K562 (cell line): ENCODE measurements around the gene LAMA1. TPM values are rescaled to one million over a fixed set of nuclear protein-coding genes. Genes with fewer than 3 reads are reported as not detected.
"Not testable (repeated sequence)": the region's sequence is repeated elsewhere in the genome, so short reads cannot be mapped to it uniquely, and the experiment has no call there.

Source experiments
- ATAC-seq: fragments of 200-7000 bp; cut with Tn5 transposase; 3 replicates; pipeline ENCODE4 v1.9.1; 2020; ENCODE audit warnings: moderate library complexity
- BruUV-seq: library from RNA; stranded (reverse); fragments of 400-500 nt; replicated peaks from 2 replicates; lab custom pipeline; 2021; lab: Mats Ljungman, UMichigan
- CTCF ChIA-PET: fragments of 300-600 bp; formaldehyde crosslinking; extraction: SDS; loops from one replicate; lab custom pipeline; 2021; ENCODE audit warnings: low intra/inter-chr PET ratio; lab: Yijun Ruan, JAX
- POLR2A ChIA-PET: fragments of 300-600, 350-650 bp; sonication (Branson Sonifier 250); formaldehyde crosslinking; extraction: SDS; loops from one replicate; lab custom pipeline; 2021; ENCODE audit warnings: antibody characterized with exemption, inconsistent platforms; lab: Yijun Ruan, JAX
- DNase-seq, 4 experiments: peaks; one replicate each; pipeline versions ENCODE4 v3.0.0 to v3.0.0-alpha.2; 2011 to 2018; ENCODE audit warnings: low spot score in 3 of 4, mixed read lengths in 3 of 4; ENCODE audit errors: extremely low read depth in 1 of 4
- FAIRE-seq: peaks from 2 replicates; lab custom pipeline; 2011; peaks lifted over from hg19 to GRCh38; lab: Jason Lieb, UNC
- H2AFZ ChIP-seq: 2 replicates; pipeline ENCODE4 v1.6.0; 2011; ENCODE audit warnings: low read depth, low read length, control low read depth, inconsistent platforms
- H3K27ac ChIP-seq: fragments of 200-600 bp; 3 replicates; pipeline ENCODE4 v1.8.0; 2011; ENCODE audit warnings: low read depth, mild to moderate bottlenecking, control low read depth, inconsistent platforms, low read length, moderate library complexity, mixed read lengths; ENCODE audit errors: extremely low read depth
- H3K27me3 ChIP-seq, 2 experiments: fragments of 300-600 bp in 1 of 2; 2 replicates in 1 of 2; 3 replicates in 1 of 2; pipeline versions ENCODE4 v1.6.0 to v1.8.0; 2011; ENCODE audit warnings: inconsistent platforms in 2 of 2, low read length in 2 of 2, mild to moderate bottlenecking in 1 of 2, mixed read lengths in 1 of 2, moderate library complexity in 1 of 2; ENCODE audit not compliant: control insufficient read depth in 2 of 2, insufficient read depth in 2 of 2
- H3K36me3 ChIP-seq: fragments of 300-600 bp; 3 replicates; pipeline ENCODE4 v1.8.0; 2011; ENCODE audit warnings: mild to moderate bottlenecking, low read length, inconsistent platforms; ENCODE audit not compliant: control insufficient read depth, insufficient read depth
- H3K4me1 ChIP-seq, 2 experiments: fragments of 200-600 bp in 1 of 2; replicated peaks in 1 of 2; 2 replicates in 1 of 2; 3 replicates in 1 of 2; pipeline versions ENCODE4 v1.5.1 to v1.8.0; 2011; ENCODE audit warnings: inconsistent platforms in 2 of 2, low read length in 2 of 2, mild to moderate bottlenecking in 1 of 2, mixed read lengths in 1 of 2, moderate library complexity in 1 of 2; ENCODE audit not compliant: control insufficient read depth in 2 of 2, insufficient read depth in 2 of 2
- H3K4me2 ChIP-seq: 2 replicates; pipeline ENCODE4 v1.6.1; 2011; ENCODE audit warnings: low read length, control low read depth, inconsistent platforms, mixed read lengths; ENCODE audit not compliant: insufficient read depth
- H3K4me3 ChIP-seq: fragments of 200-600 bp; sonication (generic), shearing (Covaris generic); 2 replicates; pipeline ENCODE4 v1.5.1; 2016; ENCODE audit warnings: control low read depth, inconsistent platforms
- H3K79me2 ChIP-seq: fragments of 200-600 bp; 3 replicates; pipeline ENCODE4 v1.8.0; 2011; ENCODE audit warnings: low read length, inconsistent platforms; ENCODE audit not compliant: control insufficient read depth, insufficient read depth
- H3K9ac ChIP-seq, 2 experiments: 2 replicates each; pipeline versions ENCODE4 v1.6.0 to v1.6.1; 2011; ENCODE audit warnings: low read depth in 2 of 2, low read length in 2 of 2, control low read depth in 1 of 2, inconsistent platforms in 1 of 2, mild to moderate bottlenecking in 1 of 2, mixed read lengths in 1 of 2; ENCODE audit not compliant: insufficient read depth in 1 of 2
- H3K9me1 ChIP-seq: one replicate; pipeline ENCODE4 v1.6.0; 2011; ENCODE audit warnings: inconsistent platforms, mild to moderate bottlenecking, low read length, moderate library complexity; ENCODE audit not compliant: control insufficient read depth, insufficient read depth
- H3K9me3 ChIP-seq: replicated peaks from 2 replicates; pipeline ENCODE4 v1.5.1; 2011; ENCODE audit warnings: low read depth, low read length, inconsistent platforms; ENCODE audit not compliant: control insufficient read depth, insufficient read depth
- H4K20me1 ChIP-seq: replicated peaks from 2 replicates; pipeline ENCODE4 v1.6.1; 2011; ENCODE audit warnings: low read length, inconsistent platforms, mixed read lengths; ENCODE audit not compliant: control insufficient read depth, insufficient read depth
- CC2D1A ChIP-seq: fragments of 450-650 bp; IDR thresholded peaks from 2 replicates; pipeline ENCODE4 v1.6.1; 2017; ENCODE audit warnings: mild to moderate bottlenecking
- HDAC3 ChIP-seq: fragments of 450-650 bp; IDR thresholded peaks from 2 replicates; pipeline ENCODE4 v1.6.1; 2018; ENCODE audit warnings: borderline replicate concordance, mild to moderate bottlenecking, moderate library complexity; ENCODE audit not compliant: partially characterized antibody
- KDM1A ChIP-seq, 2 experiments: fragments of 450-650 bp; IDR thresholded peaks; 2 replicates each; pipeline ENCODE4 v1.6.1; 2016; ENCODE audit warnings: mild to moderate bottlenecking in 2 of 2
- NCOA4 ChIP-seq: fragments of 450-650 bp; IDR thresholded peaks from 2 replicates; pipeline ENCODE4 v1.6.1; 2018; ENCODE audit warnings: mild to moderate bottlenecking; ENCODE audit not compliant: partially characterized antibody
- PML ChIP-seq: IDR thresholded peaks from 2 replicates; pipeline ENCODE4 v1.6.1; 2012; ENCODE audit warnings: low read length, inconsistent platforms
- RBM39 ChIP-seq: fragments of 200-400 bp; formaldehyde crosslinking; optimal IDR thresholded peaks from 2 replicates; pipeline ENCODE3; 2018; ENCODE audit warnings: low read depth, low read length
- ZC3H11A ChIP-seq: IDR thresholded peaks from 2 replicates; pipeline ENCODE4 v1.6.1; 2012; ENCODE audit warnings: low read depth, low read length, improper control_type of control experiment
- WGBS: fragments of 100-300 bp; shearing (Covaris generic); methylation state at CpG from one replicate; pipeline ENCODE4 v1.1.6; 2016; ENCODE audit warnings: low coverage, mixed read lengths; ENCODE audit not compliant: insufficient coverage; ENCODE audit errors: missing lambda C conversion rate; 5-methylcytosine and 5-hydroxymethylcytosine counted together
- in situ Hi-C: fragments of 300-500 bp; cut with MboI; formaldehyde crosslinking; loops from 4 replicates; pipeline ENCODE4 v1.15.0; 2018; ENCODE audit warnings: inconsistent platforms, mixed read lengths
- intact Hi-C: fragments of 100-400 bp; cut with micrococcal nuclease; formaldehyde crosslinking; loops from 2 replicates; pipeline ENCODE4 v1.14.2; 2022
- polyA plus RNA-seq, 8 experiments: library from polyadenylated mRNA; depleted of rRNA in 4 of 8; stranded (reverse) in 5 of 8; unstranded in 3 of 8; fragments of >200 nt; fragmentation: Nextera tagmentation in 2 of 8; fragmentation: Illumina TruSeq in 1 of 8; extraction: Ambion mirVana in 2 of 8; extraction: Trizol in 1 of 8; gene quantifications; 2 replicates each; pipeline versions ENCODE4 v1.2.1 to v1.2.3, GENCODE V29; 2011 to 2014; ENCODE audit warnings: inconsistent platforms in 1 of 8, missing spikeins in 1 of 8
- total RNA-seq, 7 experiments: library from RNA; depleted of rRNA in 6 of 7; stranded (reverse); fragments of >200 nt in 6 of 7; fragmentation: Illumina TruSeq in 2 of 7; extraction: Trizol in 2 of 7; gene quantifications; 2 replicates each; pipeline versions ENCODE4 v1.2.1 to v1.2.3, GENCODE V29; 2011 to 2021; ENCODE audit warnings: low replicate concordance in 1 of 7
- TF ChIP-seq, protein P1 (sequence below): fragments of 250-450 bp; sonication (Bioruptor Pico); IDR thresholded peaks from 2 replicates; pipeline ENCODE4 v1.5.0; 2020; ENCODE audit warnings: mild to moderate bottlenecking
- TF ChIP-seq, protein P2 (sequence below): sonication (generic); formaldehyde crosslinking; IDR thresholded peaks from 2 replicates; pipeline ENCODE4 v1.8.0; 2022; ENCODE audit warnings: mild to moderate bottlenecking, missing genetic modification reagents
- TF ChIP-seq, protein P3 (sequence below), 2 experiments: IDR thresholded peaks; 2 replicates each; pipeline ENCODE4 v1.6.1; 2011; ENCODE audit warnings: borderline replicate concordance in 1 of 2, control low read depth in 1 of 2, low read depth in 1 of 2, low read length in 1 of 2, mild to moderate bottlenecking in 1 of 2, mixed read lengths in 1 of 2, moderate library complexity in 1 of 2; ENCODE audit not compliant: insufficient read depth in 1 of 2, insufficient read length in 1 of 2, poor library complexity in 1 of 2, severe bottlenecking in 1 of 2; ENCODE audit errors: extremely low read depth in 1 of 2

The LAMA1 gene
- total and polyA plus RNA-seq, 9 of the 15 experiments (the other 6 are each of a cell fraction or from before 2014, with no cell fraction given), result 0.04 TPM; not detected in 8

DNA sequence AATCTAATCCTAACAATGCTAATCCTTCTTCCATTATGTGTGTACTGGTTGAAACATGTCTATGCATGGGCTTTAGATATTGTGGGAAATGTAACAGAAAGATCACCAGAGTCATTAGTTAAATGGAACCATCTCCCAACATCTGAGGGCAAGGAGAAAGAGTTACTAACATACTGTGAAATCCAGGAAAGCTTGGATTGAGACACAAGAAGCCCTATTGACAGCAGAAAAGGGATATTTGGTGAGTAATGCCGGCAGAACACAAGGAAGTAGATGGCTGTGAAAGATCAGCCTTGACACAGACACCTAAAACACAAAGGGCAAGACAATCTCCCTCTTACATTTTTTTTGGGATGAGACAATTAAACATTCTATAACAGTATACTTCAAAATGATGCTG lies 28.5 kb upstream of the LAMA1 start:
- in situ Hi-C loops (no loop called here), intact Hi-C loops (no loop called here)
- Histone ChIP-seq H3K9ac (no peak overlapping the region), H3K4me3 (no peak overlapping the region), H3K27me3 (no peaks in the 10 kb centered on the region), H2AFZ (no peak overlapping the region), H3K9me3 (no peaks in the 10 kb centered on the region), H4K20me1 (no peaks in the 10 kb centered on the region), H3K27ac (no peak overlapping the region), H3K79me2 (no peaks in the 10 kb centered on the region), H3K4me2 (no peak overlapping the region), H3K9me1 (no peaks in the 10 kb centered on the region), H3K36me3 (no peaks in the 10 kb centered on the region), H3K4me1 (no peaks in the 10 kb centered on the region)
- FAIRE-seq (no peak), DNase-seq (no peak), ATAC-seq (no peak)
- no TSS peak for BruUV-seq
- WGBS, result 6% methylated on average over 1 of the region's 1 CpG
- CTCF ChIA-PET, result no interaction called here
- TF ChIP-seq, protein P1, sequence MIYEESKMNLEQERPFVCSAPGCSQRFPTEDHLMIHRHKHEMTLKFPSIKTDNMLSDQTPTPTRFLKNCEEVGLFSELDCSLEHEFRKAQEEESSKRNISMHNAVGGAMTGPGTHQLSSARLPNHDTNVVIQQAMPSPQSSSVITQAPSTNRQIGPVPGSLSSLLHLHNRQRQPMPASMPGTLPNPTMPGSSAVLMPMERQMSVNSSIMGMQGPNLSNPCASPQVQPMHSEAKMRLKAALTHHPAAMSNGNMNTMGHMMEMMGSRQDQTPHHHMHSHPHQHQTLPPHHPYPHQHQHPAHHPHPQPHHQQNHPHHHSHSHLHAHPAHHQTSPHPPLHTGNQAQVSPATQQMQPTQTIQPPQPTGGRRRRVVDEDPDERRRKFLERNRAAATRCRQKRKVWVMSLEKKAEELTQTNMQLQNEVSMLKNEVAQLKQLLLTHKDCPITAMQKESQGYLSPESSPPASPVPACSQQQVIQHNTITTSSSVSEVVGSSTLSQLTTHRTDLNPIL, result no peak
- TF ChIP-seq CC2D1A (no peak), RBM39 (no peak), ZC3H11A (no peak), HDAC3 (no peak), PML (no peak), NCOA4 (no peak), KDM1A (IDR thresholded peaks at IDR 0.05) (no peak)
- TF ChIP-seq, protein P2, sequence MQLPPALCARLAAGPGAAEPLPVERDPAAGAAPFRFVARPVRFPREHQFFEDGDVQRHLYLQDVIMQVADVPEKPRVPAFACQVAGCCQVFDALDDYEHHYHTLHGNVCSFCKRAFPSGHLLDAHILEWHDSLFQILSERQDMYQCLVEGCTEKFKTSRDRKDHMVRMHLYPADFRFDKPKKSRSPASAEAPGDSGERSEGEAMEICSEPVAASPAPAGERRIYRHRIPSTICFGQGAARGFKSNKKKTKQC, result no peak
- TF ChIP-seq, protein P3, sequence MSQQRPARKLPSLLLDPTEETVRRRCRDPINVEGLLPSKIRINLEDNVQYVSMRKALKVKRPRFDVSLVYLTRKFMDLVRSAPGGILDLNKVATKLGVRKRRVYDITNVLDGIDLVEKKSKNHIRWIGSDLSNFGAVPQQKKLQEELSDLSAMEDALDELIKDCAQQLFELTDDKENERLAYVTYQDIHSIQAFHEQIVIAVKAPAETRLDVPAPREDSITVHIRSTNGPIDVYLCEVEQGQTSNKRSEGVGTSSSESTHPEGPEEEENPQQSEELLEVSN (IDR thresholded peaks at IDR 0.05; ENCODE audit: borderline replicate concordance in 1 of 2, extremely low read depth in 1 of 2, insufficient read depth in 1 of 2, insufficient read length in 1 of 2, low read depth in 1 of 2, low read length in 1 of 2, poor library complexity in 1 of 2, severe bottlenecking in 1 of 2), result no peak
- POLR2A ChIA-PET, result interaction anchor here (1.5 kb wide), 1 partner anchor 15 kb away, joined by 5 read pairs; no protein-coding TSS in a partner anchor

DNA sequence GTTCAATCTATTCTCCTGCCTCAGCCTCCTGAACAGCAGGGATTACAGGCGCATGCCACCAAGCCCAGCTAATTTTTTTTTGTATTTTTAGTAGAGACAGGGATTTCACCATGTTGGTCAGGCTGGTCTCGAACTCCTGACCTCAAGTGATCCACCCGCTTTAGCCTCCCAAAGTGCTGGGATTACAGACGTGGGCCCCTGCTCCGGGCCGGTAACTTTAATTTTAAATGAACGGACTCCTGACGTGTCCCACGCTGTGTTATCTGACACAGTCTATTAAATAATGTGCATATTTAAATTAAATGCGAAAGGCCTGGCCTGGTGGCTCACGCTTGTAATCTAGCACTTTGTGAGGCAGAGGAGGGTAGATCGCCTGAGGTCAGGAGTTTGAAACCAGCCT lies 27.3 kb upstream of the LAMA1 start:
- H3K36me3 ChIP-seq, H4K20me1 ChIP-seq, H3K27me3 ChIP-seq, H3K9me1 ChIP-seq, intact Hi-C loops, H3K27ac ChIP-seq, H3K9me3 ChIP-seq, H3K9ac ChIP-seq, H3K4me3 ChIP-seq, H3K79me2 ChIP-seq, H3K4me2 ChIP-seq, H3K4me1 ChIP-seq, in situ Hi-C loops, CTCF ChIA-PET, H2AFZ ChIP-seq, ATAC-seq, DNase-seq, BruUV-seq, FAIRE-seq, POLR2A ChIA-PET: not testable (repeated sequence)
- under 1% methylated on average over 12 of the region's 12 CpGs for WGBS
